Erythroblast (primary cell): Measurements from ENCODE around the gene NFIB.

Experiments
- DNase-seq, 2 experiments: peaks; one replicate each; lab custom pipeline; 2025; lab: John Stamatoyannopoulos, UW
- GATA1 ChIP-seq: IDR thresholded peaks from 2 replicates; pipeline ENCODE4 v1.6.1; 2011; ENCODE audit warnings: low read depth, mild to moderate bottlenecking, control low read depth, low read length, moderate library complexity
- POLR2A ChIP-seq: IDR thresholded peaks from 2 replicates; pipeline ENCODE4 v1.6.1; 2011; ENCODE audit warnings: mild to moderate bottlenecking, low read length

NFIB gene

GRCh38 chr9:14197325-14197858 lies 116.5 kb downstream of the NFIB start:
- TF ChIP-seq POLR2A, result no peak
- TF ChIP-seq GATA1, result no peak
- DNase-seq, result no peak

GRCh38 chr9:14193328-14193990 lies 120.5 kb downstream of the NFIB start:
- TF ChIP-seq GATA1, result no peak
- TF ChIP-seq POLR2A, result no peak
- no peak for DNase-seq

- no peak for DNase-seq
- TF ChIP-seq POLR2A, result no peak
- no peak for TF ChIP-seq GATA1
Observed at GRCh38 chr9:14192556-14192955, 121.4 kb downstream of the NFIB start.

GRCh38 chr9:14191512-14191911 lies 122.4 kb downstream of the NFIB start:
- no peak for DNase-seq
- no peak for TF ChIP-seq GATA1
- TF ChIP-seq POLR2A, result no peak

GRCh38 chr9:14190240-14190639 lies 123.7 kb downstream of the NFIB start:
- DNase-seq, result no peak
- TF ChIP-seq POLR2A (no peak), GATA1 (no peak)

GRCh38 chr9:14189578-14189977 lies 124.4 kb downstream of the NFIB start:
- no peak for DNase-seq
- TF ChIP-seq POLR2A, result no peak
- TF ChIP-seq GATA1, result no peak

- TF ChIP-seq POLR2A (no peak), GATA1 (no peak)
- no peak for DNase-seq
Observed at GRCh38 chr9:14189146-14189545, 124.8 kb downstream of the NFIB start.

- no peak for TF ChIP-seq GATA1
- TF ChIP-seq POLR2A, result no peak
Observed at GRCh38 chr9:14188538-14188937, 125.4 kb downstream of the NFIB start.

GRCh38 chr9:14188011-14188410 lies 125.9 kb downstream of the NFIB start:
- TF ChIP-seq GATA1 (no peak), POLR2A (no peak)
- no peak for DNase-seq

More at GRCh38 chr9:14188538-14188937, 125.4 kb downstream of the NFIB start:
- DNase-seq, result no peak

GRCh38 chr9:14186096-14186495 lies 127.8 kb downstream of the NFIB start:
- no peak for DNase-seq

GRCh38 chr9:14185016-14185415 lies 128.9 kb downstream of the NFIB start:
- TF ChIP-seq GATA1 (no peak), POLR2A (no peak)
- DNase-seq, result no peak

More at GRCh38 chr9:14186096-14186495, 127.8 kb downstream of the NFIB start:
- TF ChIP-seq GATA1, result no peak
- no peak for TF ChIP-seq POLR2A

GRCh38 chr9:14183001-14183400 lies 130.9 kb downstream of the NFIB start:
- TF ChIP-seq GATA1 (no peak), POLR2A (no peak)
- DNase-seq, result no peak

GRCh38 chr9:14180960-14181537 lies 132.9 kb downstream of the NFIB start:
- no peak for DNase-seq
- TF ChIP-seq POLR2A, result no peak
- no peak for TF ChIP-seq GATA1

- TF ChIP-seq GATA1 (no peak), POLR2A (no peak)
- DNase-seq, result no peak
Observed at GRCh38 chr9:14180093-14180959, 133.6 kb downstream of the NFIB start.

- no peak for DNase-seq
- TF ChIP-seq GATA1 (no peak), POLR2A (no peak)
Observed at GRCh38 chr9:14179449-14179848, 134.5 kb downstream of the NFIB start.
